GM12878 (cell line): ENCODE measurements around the gene IQSEC2. TPM values are rescaled to one million over a fixed set of nuclear protein-coding genes. Genes with fewer than 3 reads are reported as not detected.

Experiments
- ATAC-seq: fragments of 200-7000 bp; cut with Tn5 transposase; 3 replicates; pipeline ENCODE4 v1.9.1; 2020; ENCODE audit warnings: mild to moderate bottlenecking, moderate library complexity
- BruUV-seq: library from RNA; stranded (reverse); fragments of 400-500 nt; replicated peaks from 2 replicates; lab custom pipeline; 2021; lab: Mats Ljungman, UMichigan
- CTCF ChIA-PET: fragments of 300-600 bp; sonication (Branson Sonifier 250); formaldehyde crosslinking; extraction: SDS; loops from one replicate; lab custom pipeline; 2021; ENCODE audit warnings: inconsistent platforms; lab: Yijun Ruan, JAX
- POLR2A ChIA-PET: fragments of 350-600 bp; formaldehyde crosslinking; extraction: SDS; loops from one replicate; lab custom pipeline; 2021; ENCODE audit warnings: inconsistent platforms; lab: Charles Lee
- RAD21 ChIA-PET: fragments of 300-600 bp; sonication (Branson Sonifier 250); formaldehyde crosslinking; loops from one replicate; lab custom pipeline; 2023; ENCODE audit warnings: antibody characterized with exemption; ENCODE audit not compliant: unreplicated experiment; lab: Charles Lee
- SMC1A ChIA-PET: fragments of 300-600 bp; sonication (Branson Sonifier 250); formaldehyde crosslinking; loops from one replicate; lab custom pipeline; 2023; ENCODE audit not compliant: unreplicated experiment, uncharacterized antibody; lab: Charles Lee
- DNase-seq: peaks from one replicate; pipeline ENCODE4 v3.0.0-alpha.2; 2011; ENCODE audit warnings: low read depth, low spot score
- FAIRE-seq: peaks from 3 replicates; lab custom pipeline; 2011; peaks lifted over from hg19 to GRCh38; lab: Jason Lieb, UNC
- H2AFZ ChIP-seq: 2 replicates; pipeline ENCODE4 v1.6.0; 2011; ENCODE audit warnings: low read depth, low read length, control low read depth; ENCODE audit not compliant: control insufficient read depth
- H3K27ac ChIP-seq: 2 replicates; pipeline ENCODE4 v1.5.1; 2011; ENCODE audit warnings: control low read depth; ENCODE audit not compliant: control insufficient read depth, insufficient read depth
- H3K27me3 ChIP-seq, 2 experiments: replicated peaks in 1 of 2; 2 replicates each; pipeline versions ENCODE4 v1.6.0 to v1.6.1; 2011; ENCODE audit warnings: low read length in 1 of 2; ENCODE audit not compliant: control insufficient read depth in 2 of 2, insufficient read depth in 2 of 2
- H3K36me3 ChIP-seq, 2 experiments: 2 replicates each; pipeline ENCODE4 v1.5.1; 2011; ENCODE audit warnings: low read length in 1 of 2; ENCODE audit not compliant: control insufficient read depth in 2 of 2, insufficient read depth in 2 of 2
- H3K4me1 ChIP-seq: 2 replicates; pipeline ENCODE4 v1.6.1; 2011; ENCODE audit warnings: mild to moderate bottlenecking, low read length, moderate library complexity, mixed read lengths; ENCODE audit not compliant: control insufficient read depth, insufficient read depth
- H3K4me2 ChIP-seq: 2 replicates; pipeline ENCODE4 v1.6.0; 2011; ENCODE audit warnings: control low read depth; ENCODE audit not compliant: control insufficient read depth, insufficient read depth
- H3K4me3 ChIP-seq: fragments of 200-600 bp; sonication (generic); 2 replicates; pipeline ENCODE4 v1.5.1; 2016
- H3K79me2 ChIP-seq: 2 replicates; pipeline ENCODE4 v1.6.0; 2011; ENCODE audit warnings: low read length; ENCODE audit not compliant: control insufficient read depth, insufficient read depth
- H3K9ac ChIP-seq: 2 replicates; pipeline ENCODE4 v1.8.0; 2011; ENCODE audit warnings: low read length, control low read depth, mixed read lengths; ENCODE audit not compliant: control insufficient read depth, insufficient read depth
- H3K9me3 ChIP-seq: replicated peaks from 3 replicates; pipeline ENCODE4 v1.5.1; 2011; ENCODE audit warnings: mild to moderate bottlenecking, low read length; ENCODE audit not compliant: control insufficient read depth, insufficient read depth
- H4K20me1 ChIP-seq: 2 replicates; pipeline ENCODE4 v1.6.0; 2011; ENCODE audit not compliant: control insufficient read depth, insufficient read depth
- BCL11A ChIP-seq: IDR thresholded peaks from 2 replicates; pipeline ENCODE4 v1.6.1; 2011; ENCODE audit warnings: low read depth, low read length
- CEBPZ ChIP-seq: fragments of 150-350 bp; IDR thresholded peaks from 2 replicates; pipeline ENCODE4 v1.6.1; 2016; ENCODE audit warnings: low read depth, low read length
- EGR1 ChIP-seq, 2 experiments: IDR thresholded peaks; 1 replicate in 1 of 2; 2 replicates in 1 of 2; pipeline ENCODE4 v1.6.1; 2011 to 2012; ENCODE audit warnings: low read depth in 2 of 2, low read length in 2 of 2, borderline replicate concordance in 1 of 2, mild to moderate bottlenecking in 1 of 2, moderate library complexity in 1 of 2
- RAD51 ChIP-seq: fragments of 450-650 bp; IDR thresholded peaks from 2 replicates; pipeline ENCODE4 v1.6.1; 2016; ENCODE audit warnings: moderate library complexity, mild to moderate bottlenecking, inconsistent platforms
- ZSCAN29 ChIP-seq: fragments of 450-650 bp; IDR thresholded peaks from 2 replicates; pipeline ENCODE4 v1.6.1; 2017; ENCODE audit warnings: mild to moderate bottlenecking, moderate library complexity
- WGBS: methylation state at CpG from one replicate; pipeline ENCODE4 v1.1.6; 2016; ENCODE audit warnings: low lambda C conversion rate; ENCODE audit not compliant: insufficient replicate concordance, insufficient coverage; ENCODE audit errors: missing lambda C conversion rate; 5-methylcytosine and 5-hydroxymethylcytosine counted together
- in situ Hi-C: fragments of 300-500 bp; cut with MboI; formaldehyde crosslinking; loops from 9 replicates; pipeline ENCODE4 v1.14.3; 2018; ENCODE audit warnings: mixed read lengths
- intact Hi-C: fragments of 100-400 bp; cut with micrococcal nuclease; formaldehyde crosslinking; loops from one replicate; pipeline ENCODE4 v1.14.2; 2022; ENCODE audit not compliant: unreplicated experiment
- polyA plus RNA-seq, 11 experiments: library from polyadenylated mRNA; depleted of rRNA in 4 of 11; unstranded in 6 of 11; stranded (reverse) in 5 of 11; fragments of >200 nt; fragmentation: Nextera tagmentation in 4 of 11; fragmentation: Illumina TruSeq in 1 of 11; extraction: Ambion mirVana in 4 of 11; extraction: Trizol in 1 of 11; gene quantifications; 1 replicate in 1 of 11; 2 replicates in 10 of 11; pipeline versions ENCODE4 v1.2.1 to v1.2.3, GENCODE V29; 2011 to 2016; ENCODE audit warnings: inconsistent platforms in 2 of 11, missing spikeins in 2 of 11, low read depth in 1 of 11
- total RNA-seq, 4 experiments: library from RNA; depleted of rRNA in 3 of 4; stranded (reverse); fragments of >200 nt in 3 of 4; fragmentation: Illumina TruSeq in 1 of 4; extraction: Trizol in 1 of 4; gene quantifications; 2 replicates each; pipeline versions ENCODE4 v1.2.1 to v1.2.3, GENCODE V29; 2013 to 2021
- TF ChIP-seq, protein P1 (sequence below): IDR thresholded peaks from 2 replicates; pipeline ENCODE4 v1.6.1; 2011; ENCODE audit warnings: mild to moderate bottlenecking, low read depth, low read length, moderate library complexity; ENCODE audit not compliant: insufficient replicate concordance

Gene IQSEC2
- total and polyA plus RNA-seq, 10 of the 15 experiments (the other 5 are each of a cell fraction or from before 2014, with no cell fraction given) = 0.01 to 0.23 (median 0.04) TPM; not detected in 3

- TF ChIP-seq, protein P1, sequence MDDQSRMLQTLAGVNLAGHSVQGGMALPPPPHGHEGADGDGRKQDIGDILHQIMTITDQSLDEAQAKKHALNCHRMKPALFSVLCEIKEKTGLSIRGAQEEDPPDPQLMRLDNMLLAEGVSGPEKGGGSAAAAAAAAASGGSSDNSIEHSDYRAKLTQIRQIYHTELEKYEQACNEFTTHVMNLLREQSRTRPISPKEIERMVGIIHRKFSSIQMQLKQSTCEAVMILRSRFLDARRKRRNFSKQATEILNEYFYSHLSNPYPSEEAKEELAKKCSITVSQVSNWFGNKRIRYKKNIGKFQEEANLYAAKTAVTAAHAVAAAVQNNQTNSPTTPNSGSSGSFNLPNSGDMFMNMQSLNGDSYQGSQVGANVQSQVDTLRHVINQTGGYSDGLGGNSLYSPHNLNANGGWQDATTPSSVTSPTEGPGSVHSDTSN = no peak
- TF ChIP-seq BCL11A (no peak), EGR1 (IDR thresholded peaks at IDR 0.05; ENCODE audit: borderline replicate concordance in 1 of 2, low read depth in 2 of 2, low read length in 2 of 2) (no peak), CEBPZ (no peak), ZSCAN29 (no peak), RAD51 (no peak)
- TF ChIP-seq, all 136 proteins: peak for 0
- Histone ChIP-seq H3K27me3 (peaks cover 0 to 2% of the 10 kb centered on the region in 2 experiments; a peak in 1 of 4 replicates), H3K9me3 (no peaks in the 10 kb centered on the region), H3K79me2 (no peaks in the 10 kb centered on the region), H2AFZ (no peak overlapping the region), H3K4me3 (no peak overlapping the region), H3K36me3 (no peaks in the 10 kb centered on the region), H3K9ac (no peak overlapping the region), H3K4me2 (no peak overlapping the region), H4K20me1 (no peaks in the 10 kb centered on the region), H3K4me1 (no peaks in the 10 kb centered on the region; the same call in 1 of the 2 replicates), H3K27ac (no peak overlapping the region)
- ATAC-seq (no peak), FAIRE-seq (no peak), DNase-seq (no peak)
- ChIA-PET POLR2A (no interaction called here), SMC1A (interaction anchor here (1.1 to 1.9 kb wide), 2 partner anchors 153 to 162 kb away, joined by 3 to 6 read pairs; no protein-coding TSS in a partner anchor), RAD21 (interaction anchor here (2.2 kb wide), 1 partner anchor 30 kb away, joined by 8 read pairs; no protein-coding TSS in a partner anchor), CTCF (interaction anchor here (0.9 to 7.0 kb wide), 14 partner anchors 10 to 349 kb away, joined by 3 to 61 read pairs (median 4); partner anchors contain the start of gene KDM5C)
- WGBS = 2% methylated on average over 3 of the region's 3 CpGs
- no TSS peak for BruUV-seq
- intact Hi-C loops = no loop called here
- in situ Hi-C loops = no loop called here
Measured at GRCh38 chrX:53283567-53283966, 2.2 kb upstream of the IQSEC2 start.
